ENCODE data around the gene MSRB1.
"Not testable (repeated sequence)": the region's sequence is repeated elsewhere in the genome, so short reads cannot be mapped to it uniquely, and the experiment has no call there.

The MSRB1 gene

DNA sequence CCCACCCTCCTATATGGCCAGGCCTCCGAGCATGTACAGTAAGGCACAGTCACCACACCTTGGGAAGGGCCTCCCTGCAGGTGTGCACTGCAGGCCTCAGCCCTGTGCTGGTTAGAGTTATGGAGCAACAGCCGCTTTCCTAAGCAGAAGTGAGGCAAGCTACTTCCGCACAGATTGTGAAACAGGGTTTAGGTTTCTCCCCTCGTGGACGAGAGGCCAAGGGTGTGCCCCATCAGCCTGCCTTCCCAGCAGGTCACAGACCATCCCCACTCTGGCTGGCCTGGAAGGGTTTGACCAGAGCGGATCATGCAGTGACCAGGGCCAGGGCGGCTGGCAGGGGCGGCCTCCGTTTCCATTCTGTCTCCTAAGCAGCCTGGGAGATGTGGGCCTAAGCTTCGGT is 4.7 kb downstream of the MSRB1 start:
- no peak for DNase-seq

DNA sequence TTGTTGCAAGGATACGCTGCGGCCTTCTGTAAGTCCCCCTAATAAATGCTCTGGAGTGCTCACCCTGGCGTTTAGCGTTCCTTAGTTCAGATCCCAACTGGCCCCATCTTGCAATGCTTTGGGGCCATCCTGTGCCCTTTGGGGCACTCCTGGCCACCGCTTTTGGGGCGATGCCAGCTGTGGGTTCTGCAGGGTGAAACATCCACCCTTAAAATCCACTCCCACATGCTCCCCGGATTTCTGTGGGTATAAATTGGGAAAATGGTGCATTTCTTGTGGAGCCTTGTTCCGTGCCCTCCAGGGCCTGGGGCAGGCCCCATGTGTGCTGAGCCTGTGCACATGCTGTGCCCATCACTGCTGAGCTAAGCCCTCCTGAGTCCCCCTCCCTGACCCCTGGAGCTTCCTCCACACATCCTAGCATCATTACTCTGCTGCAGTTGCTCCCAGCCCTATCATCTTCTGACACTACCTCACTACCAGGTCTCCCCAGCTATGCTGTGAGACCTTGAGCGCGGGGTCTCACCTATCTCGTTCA is 6.0 kb downstream of the MSRB1 start:
- DNase-seq, result no peak

DNA sequence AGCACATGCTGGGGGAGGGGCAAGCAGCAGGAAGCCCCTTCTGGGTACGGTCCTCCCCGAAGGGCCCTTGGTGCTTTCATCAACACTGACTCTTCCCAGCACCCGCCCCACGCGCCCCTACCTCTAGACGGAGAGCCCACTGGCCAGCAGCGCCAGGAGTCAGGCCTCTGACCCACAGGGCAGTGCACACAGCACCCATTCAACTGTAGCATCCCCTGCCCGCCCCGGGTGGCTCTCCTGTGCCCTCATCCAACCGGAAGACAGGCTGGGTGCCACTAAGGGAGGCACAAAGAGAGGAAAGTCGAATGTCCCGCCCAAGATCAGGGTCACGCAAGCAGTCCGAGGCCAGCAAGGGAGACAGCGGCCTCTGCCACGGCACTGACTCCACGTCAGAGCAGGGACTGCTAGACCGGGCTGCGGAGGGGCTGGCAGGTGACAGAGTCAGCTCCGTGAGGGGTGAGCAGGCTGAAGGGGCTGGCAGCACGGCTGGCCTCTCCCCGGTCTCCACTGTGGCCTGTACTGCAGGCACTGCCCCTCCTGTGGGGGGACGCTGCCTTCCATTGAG is 9.8 kb downstream of the MSRB1 start:
- DNase-seq, result no peak

DNA sequence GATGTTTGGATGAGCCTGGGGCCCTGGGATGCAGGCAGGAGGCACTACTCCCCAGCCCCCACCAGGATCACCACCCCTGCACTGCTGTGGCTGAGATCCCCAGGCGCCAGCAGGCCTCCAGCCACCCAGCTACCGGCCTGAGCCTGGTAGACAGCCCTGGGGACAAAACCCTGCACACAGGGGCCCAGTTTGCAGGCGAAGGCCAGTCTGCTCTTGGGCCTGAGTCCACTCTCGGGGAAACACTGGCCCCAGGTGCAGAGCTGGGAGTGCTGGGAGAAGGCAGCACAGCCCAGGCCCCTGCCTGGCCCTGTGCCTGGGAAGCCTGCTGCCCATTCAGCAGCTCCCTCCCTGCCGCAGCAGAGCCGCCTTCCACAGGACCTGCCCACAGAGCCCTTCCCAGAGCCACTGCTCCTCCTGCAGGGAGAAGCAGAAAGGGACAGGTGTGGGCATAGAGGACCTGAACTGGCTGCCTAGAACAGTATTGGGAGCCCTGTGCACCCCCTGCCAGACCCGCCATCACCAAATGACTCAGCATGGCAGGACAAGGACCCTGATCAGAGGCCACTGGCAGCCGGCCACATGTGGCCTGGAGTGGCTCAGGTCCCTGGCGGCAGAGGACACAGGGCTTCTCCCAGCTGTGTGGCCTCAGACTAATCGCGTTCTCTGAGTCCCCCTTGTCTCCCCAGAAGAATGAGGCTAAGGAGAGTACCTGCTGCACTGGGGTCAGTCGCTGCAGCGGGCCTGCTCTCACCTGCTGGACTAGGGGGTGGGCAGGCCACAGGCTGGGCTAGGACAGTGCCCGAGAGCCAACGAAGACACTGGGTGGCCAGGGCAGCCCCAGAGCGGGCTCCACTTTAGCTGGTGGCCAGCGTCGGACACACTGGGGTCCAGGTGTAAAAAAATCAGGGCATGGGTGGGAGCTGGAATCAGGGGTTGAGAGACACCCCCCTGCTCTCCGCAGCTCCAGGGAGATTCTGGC is 10.7 kb downstream of the MSRB1 start:
- peak; percentile 76 for DNase-seq

DNA sequence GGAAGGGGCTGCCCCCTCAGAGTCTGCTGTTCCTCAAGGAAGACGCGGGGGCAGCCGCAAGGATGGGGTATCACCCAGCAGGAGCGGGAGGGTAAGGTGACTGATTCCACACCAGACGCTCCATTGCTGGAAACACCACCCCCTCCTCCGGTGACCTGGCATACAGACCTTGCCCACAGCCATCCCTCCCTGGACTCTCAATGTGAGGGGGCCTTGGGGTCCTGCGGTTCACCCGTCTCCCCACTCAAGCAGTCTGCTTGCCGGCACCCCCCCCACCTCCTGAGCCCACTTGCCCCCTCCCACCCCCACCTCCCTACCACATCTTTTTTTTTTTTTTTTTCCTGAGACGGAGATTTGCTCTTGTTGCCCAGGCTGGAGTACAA is 12.7 kb downstream of the MSRB1 start:
- no peak for DNase-seq

DNA sequence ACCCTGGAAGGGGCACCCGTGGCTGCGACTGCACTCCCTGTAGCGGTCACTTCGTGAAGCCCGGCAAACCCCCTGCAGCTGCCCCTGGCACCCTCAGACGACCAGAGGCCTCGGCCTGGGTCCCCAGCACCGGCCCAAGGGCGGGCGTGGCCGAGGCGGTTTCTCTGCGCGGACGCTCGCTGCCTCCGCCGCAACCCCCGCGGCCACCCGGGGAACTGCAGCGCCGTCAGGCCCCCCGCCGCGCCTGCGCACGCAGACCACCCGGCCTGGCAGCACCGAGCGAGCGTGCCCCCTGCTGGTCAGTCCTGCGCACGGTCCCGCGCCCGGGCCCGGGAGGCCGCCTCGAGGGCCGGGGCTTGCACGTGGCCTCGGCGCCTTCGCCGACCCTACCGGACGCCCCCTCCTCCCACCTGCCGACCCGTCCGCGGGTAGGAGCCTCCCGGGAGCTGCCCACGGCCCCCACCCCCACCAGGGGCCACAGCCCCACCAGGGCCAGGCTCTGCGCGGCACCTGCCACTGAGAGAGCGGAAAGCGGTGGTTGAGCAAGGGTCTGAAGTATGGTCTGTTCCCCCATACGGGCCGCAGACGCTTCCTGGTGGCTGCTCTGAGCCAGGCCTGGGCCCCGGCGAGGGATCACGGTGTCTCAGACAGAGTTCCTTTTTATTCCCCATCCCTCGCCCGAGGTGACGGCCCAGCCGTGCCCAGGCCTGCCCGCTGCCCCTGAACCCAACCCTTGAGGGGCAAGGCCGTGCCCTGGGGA is 13.2 kb downstream of the MSRB1 start:
- DNase-seq, result peak; percentile 92

DNA sequence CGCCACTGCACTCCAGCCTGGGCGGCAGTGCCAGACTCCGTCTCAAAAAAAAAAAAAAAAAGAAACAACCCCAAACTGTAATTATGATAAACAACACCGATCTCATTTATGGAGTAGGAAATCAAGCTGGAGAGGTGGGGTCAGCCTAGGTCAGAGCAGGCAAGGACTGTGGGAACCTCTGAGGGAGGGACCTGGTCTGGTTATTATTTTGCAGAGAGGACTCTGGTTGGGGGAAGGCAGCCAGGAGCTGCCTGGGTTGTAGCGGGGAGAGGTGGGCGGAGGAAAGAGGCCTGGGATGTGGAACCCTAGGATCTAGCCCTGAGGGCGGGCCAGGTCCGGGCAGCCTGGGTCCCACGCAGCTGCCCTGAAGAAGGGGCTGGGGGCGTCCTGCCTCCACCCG is 13.9 kb downstream of the MSRB1 start:
- peak; percentile 61 for DNase-seq

DNA sequence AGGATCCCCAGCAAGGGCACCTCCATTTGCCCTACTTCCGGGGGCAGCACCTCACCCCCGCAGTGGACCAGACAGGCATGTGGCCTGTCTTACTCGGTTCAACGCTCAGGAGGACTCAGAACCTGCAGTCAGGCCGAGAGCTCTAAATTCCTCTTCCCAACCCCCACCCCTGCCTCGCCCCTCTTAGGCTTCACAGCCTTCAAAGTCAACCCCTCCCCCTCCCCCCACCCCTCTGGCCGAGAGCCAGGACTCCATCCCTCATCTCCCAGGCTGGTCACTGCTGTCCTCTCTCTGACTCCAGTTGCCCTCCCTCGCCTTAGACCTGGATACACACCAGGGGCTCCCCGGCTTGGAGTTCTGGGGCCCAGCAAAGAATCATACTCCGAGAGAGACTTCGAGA is 16.7 kb downstream of the MSRB1 start:
- DNase-seq, result no peak

DNA sequence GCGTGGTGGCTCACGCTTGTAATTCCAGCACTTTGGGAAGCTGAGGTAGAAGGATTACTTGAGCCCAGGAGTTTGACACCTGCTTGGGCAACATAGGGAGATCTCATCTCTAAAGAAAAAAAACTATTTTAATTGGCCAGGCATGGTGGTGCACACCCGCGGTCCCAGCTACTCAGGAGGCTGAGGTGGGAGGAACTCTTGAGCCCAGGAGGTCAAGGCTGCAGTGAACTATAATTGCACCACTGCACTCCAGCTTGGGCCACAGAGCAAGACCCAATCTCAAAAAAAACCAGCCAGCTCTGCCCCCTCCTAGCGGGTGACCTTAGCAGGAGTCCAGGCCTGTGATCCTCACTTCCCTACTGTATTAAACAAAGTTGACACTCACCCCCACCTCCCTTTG is 18.9 kb downstream of the MSRB1 start:
- DNase-seq, result no peak

DNA sequence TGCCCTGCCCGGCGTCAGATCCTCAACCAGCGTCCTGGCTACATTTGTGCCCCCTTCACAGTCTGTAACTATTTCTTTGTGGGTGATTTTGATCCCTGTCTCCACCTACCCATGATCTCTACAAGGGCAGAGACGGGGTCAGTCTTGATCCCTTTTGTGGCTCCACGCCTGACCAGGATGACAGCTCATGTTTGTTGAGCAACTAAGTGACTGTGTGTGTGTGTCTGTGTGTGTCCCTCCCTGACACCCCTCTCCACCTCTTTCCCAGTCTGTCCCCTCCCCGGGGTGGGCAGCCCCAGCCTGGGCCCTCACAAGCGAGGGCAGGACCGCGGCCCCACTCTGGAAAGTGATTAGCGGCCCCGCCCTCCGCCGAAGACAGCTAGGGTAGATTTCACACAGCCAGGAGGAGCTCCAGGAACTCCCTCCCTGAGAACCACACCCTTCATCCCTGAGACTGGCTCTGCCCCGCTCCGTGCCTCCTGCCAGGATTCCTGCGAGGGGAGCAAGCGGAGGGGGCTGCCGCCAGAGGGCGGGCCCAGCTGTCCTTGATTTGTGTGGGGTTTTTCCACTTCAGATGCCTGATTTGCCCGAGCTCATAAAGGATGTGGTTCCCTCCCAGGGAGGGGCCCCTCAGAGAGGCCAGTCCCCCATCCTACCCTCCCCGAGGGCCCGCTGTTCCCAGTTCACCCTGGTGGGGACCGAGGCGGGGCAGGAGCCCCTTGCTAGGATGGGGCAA is 19.5 kb downstream of the MSRB1 start:
- peak; percentile 91 for DNase-seq

DNA sequence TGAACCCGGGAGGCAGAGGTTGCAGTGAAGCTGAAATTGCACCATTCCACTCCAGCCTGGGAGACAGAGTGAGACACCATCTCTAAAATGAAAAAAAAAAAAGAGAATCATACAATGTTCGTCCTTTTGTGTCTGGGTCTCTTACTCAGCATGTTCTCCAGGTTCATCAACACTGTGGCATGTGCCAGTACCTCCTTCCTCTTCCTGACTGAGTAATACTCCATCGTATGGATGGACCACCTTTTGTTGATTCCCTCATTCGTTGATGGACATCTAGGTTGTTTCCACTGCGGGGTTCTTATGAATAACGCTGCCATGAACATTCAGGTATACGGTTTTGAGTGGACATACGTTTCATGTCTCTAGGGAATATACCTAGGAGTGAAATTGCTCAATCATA is 20.6 kb downstream of the MSRB1 start:
- no peak for DNase-seq

DNA sequence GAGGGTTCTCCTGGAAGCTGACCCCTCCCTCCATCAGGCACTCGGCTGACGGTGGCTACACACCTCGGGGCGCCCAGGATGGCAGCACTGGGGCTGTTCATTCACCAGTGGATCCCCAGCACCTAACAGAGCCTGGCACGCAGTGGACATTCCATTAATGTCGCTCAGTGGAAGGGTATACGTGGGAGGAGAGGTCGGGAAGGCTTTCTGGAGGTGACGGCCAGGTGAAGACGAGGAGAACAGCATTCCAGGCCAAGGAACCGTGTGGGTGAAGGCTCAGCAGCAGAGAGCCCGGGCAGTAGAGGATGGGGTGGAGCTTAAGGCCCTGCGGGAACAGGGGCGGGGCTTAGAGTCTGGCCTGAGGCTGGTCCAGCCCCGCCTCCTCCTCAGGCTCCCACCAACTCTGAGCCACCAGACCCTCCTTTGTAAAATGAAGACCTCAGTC is 22.2 kb downstream of the MSRB1 start:
- DNase-seq, result peak; percentile 41

DNA sequence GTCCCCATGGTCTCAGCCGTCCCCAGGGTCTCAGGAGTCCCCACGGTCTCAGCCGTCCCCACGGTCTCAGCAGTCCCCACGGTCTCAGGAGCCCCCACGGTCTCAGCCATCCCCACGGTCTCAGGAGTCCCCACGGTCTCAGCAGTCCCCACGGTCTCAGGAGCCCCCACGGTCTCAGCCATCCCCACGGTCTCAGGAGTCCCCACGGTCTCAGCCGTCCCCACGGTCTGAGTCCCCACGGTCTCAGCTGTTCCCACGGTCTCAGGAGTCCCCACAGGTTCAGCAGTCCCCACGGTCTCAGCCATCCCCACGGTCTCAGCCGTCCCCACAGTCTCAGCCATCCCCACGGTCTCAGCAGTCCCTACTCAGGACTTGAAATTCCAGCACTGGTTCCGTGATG is 22.9 kb downstream of the MSRB1 start:
- not testable (repeated sequence) for DNase-seq

DNA sequence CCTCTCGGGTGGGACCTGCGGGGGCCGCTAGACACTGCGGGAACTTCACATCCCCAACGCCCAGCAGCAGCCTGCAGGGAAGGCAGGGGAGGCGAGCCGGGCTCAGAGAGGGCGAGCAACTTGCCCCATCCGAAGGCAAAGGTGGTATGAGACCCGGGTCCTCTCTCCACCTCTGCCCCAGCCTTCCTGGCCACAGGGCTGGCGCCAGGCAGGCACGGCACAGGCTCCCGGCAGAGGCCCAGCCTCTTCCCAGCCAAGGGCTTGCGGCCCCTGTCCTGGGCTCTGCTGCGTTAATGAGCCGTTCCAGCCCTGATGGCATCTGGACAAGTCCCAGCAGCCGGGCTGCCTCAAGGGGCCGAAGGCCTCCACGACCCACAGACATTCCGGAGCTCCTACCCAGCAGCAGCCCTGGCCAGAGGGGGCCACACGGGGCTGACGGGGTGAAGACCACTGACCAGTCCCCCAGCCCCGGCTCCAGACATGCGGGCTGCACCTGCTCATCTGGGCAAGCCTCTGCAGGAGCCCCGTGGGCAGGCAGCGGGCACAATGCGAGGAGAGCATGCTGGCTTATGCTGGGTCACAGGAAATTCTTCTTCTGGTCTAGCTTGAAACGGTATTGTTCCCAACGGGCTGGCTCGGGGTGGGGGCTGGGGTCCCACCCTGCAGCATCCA is 23.5 kb downstream of the MSRB1 start:
- DNase-seq, result no peak

DNA sequence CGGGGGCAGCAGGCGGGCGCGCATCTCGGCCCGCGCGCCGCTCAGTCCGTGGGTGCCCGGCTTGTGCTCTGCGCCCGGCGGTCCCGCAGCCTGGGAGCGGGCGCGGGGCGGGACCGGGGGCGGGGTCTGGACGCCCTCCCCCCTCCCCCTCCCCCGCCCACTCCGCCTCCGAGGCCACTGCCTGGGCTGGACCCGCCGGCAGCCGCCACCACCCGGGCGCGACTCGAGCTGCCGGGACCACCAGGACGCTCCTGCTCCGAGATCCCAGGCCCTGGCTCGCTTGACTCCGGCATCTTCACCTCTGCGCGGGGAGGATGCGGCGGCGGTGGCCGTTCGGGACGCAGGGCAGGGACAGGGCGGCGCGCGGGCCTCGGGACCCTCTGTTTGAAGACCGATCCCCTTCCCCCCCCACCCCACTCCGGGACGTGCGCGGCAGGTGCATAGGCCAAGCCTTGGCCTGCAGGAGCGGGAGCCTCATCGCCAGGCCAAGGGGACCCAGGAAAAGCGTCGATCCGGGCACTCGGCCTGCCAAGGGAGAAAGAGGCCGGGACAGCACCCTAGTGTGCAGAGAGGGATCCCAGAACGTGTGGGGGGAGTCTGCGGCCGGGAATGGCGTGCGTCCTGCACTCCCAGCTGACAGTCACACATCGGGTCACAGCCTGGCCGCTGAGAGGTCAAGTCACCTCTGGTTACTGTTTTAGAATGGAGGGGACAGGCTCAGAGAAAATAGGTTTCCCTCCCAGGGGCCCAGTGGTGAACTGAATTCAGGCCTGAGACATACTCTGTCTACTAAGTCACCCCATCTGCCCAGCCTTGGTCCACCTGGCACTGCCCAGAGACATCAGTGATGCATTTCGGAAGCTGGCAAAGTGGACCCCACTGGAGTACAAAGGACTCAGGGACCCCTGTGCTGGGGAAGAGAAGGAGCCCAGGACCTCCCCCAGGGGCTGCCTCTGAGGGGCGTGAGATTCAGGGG is 24.4 kb downstream of the MSRB1 start, which contains the start of gene HS3ST6:
Gene HS3ST6 (minus strand): TSS at position 65 of the 976 bp plus-strand sequence. CDS start 92 bp downstream, outside the sequence.
- peak; percentile 44 for DNase-seq

DNA sequence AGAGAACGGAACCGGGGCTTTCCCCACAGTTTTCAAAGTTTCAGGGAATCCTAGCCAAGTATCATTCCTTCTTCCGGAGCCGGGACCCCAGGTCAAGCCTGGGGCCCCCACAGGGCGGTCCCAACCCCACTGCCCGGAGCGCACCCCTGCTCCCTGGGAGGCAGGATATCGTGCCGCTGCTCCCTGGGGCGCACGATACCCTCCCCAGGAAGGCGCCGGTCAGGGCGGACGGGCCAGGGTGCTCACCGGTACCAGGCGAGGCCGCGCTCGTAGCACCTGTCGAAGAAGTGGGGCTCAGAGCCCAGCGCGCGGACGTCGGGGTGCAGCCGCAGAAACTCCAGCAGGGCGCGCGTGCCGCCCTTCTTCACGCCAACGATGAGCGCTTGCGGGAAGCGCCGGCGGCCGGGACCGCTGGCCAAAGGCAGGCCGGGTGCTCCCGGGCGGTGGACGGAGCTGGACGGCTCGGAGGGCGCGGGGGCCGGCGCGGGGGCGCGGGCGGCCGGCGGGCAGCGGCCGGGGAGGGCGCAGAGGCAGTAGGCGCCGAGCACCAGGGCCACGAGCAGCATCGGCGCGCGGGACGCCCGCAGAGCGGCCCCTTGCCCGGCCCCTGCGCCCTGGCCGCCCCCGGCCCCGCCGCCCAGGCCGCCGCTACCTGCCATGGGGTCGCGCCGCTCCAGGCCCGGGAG is 25.2 kb downstream of the MSRB1 start:
- peak; percentile 31 for DNase-seq

DNA sequence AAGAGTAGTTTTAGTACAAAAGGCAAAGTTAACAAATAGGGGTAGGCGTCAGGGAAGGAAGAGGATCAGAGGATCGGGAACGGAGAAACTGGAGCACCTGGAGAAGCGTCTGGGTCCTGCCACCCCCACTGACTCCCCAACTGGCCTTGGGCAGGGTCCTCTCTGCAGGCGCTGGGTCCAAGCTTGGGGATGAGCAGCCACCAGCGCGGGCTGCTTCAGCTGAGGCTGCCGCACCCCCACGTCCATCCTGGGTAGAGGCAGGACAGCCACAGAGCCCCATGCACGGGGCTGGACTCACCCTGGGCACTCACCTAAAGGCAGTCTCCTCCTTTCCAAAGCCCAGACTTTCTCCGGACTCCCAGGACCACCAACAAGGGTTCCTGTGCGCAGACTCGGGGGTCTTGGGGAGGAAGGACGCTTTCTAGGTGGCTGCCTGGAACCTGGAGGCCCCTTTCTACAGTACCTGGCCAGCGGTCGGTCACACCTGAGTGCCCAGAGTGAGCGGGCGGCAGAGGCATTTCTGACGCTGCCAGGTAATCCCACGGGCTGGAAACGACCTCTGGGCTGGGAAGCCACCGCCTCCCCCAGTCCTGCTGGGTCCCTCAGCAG is 25.8 kb downstream of the MSRB1 start:
- DNase-seq, result no peak

DNA sequence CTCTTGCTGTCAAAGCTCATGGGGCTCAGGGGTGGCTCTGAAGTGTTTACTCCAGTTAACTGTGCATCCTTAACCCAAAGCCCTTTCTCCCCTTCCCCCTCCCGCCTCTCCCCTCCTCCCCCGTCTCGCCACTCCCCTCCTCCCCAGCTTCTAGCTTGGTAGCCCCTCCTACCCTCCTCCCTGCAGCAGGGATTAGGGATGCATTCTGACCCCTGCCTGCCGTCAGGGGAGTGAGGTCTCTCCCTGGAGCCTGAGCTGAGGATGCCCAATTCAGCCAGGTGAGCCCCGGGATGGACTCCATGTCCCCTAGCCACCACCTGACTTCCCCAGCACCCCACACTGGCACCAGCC is 26.4 kb downstream of the MSRB1 start:
- no peak for DNase-seq

Measured in NCI-H69 (cell line).